GM15510 (cell line): Measurements from ENCODE around the gene G2E3.
A peak's percentile ranks its signal among the peaks of the same experiment; 100 is the strongest.

Experiments
- POLR2A ChIP-seq: IDR thresholded peaks from 3 replicates; pipeline ENCODE4 v1.6.1; 2011; ENCODE audit warnings: borderline replicate concordance; ENCODE audit not compliant: insufficient read length; ENCODE audit errors: extremely low read depth

Gene G2E3

DNA sequence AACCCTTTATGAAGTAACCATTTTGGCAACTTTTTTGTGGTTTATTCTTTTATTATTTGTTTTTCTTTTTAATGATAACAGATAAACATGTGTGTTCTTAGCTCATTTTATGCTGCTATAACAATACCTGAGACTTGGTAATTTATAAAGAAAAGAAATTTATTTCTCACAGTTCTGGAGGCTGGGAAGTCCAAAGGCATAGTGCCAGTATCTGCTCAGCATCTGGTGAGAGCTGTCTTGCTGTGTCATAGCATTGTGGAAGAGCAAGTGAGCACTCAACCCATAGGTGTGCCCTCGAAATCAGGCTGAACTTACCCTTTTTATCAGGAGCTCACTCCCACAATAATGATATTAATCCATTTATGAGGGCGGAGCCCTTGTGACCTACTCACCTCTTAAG, 55.2 kb downstream of the G2E3 start:
- no peak for TF ChIP-seq POLR2A

DNA sequence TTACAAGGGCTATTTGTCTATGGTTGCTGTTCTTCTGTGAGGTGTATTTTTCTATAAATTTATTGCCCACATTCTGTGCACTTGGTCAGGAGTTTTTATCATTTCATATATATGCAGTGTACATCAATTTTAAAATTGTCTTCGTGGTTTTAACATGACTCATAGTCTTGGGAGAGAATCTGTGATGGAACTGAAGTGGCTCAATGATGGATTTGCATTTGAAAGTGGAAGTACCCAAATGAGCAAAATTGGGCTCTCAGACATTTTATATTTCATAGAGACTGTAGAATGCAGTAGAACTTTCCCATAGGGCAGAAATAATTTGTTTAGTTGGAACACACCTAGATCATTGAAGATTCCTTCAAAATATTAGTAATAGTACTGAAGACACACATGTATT, 61.2 kb downstream of the G2E3 start:
- no peak for TF ChIP-seq POLR2A

DNA sequence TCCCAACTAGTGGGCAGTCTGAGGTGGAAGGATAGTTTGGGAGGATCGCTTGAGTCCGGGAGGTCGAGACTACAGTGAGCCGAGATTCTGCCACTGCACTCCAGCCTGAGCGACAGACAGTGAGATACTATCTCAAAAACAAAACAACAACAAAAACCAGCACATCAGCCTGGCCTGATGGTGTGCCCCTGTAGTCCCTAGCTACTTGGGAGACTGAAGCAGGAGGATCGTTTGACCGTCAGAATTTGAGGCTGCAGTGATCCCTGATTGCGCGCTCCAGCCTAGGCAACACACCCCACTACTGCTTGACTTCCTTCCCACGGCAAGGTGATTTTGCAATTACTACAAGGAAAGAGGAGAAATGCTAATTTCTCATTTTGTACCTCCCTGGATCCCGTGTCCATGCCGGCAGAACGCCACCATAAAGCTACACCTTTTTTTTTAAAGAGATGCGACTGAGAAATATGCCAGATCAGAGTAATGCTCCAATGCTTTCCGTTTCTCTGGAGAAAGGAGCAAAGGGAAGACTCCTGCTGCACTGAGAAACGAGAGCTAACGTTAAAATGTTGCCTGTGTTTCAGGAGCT, 62.5 kb downstream of the G2E3 start:
- no peak for TF ChIP-seq POLR2A

DNA sequence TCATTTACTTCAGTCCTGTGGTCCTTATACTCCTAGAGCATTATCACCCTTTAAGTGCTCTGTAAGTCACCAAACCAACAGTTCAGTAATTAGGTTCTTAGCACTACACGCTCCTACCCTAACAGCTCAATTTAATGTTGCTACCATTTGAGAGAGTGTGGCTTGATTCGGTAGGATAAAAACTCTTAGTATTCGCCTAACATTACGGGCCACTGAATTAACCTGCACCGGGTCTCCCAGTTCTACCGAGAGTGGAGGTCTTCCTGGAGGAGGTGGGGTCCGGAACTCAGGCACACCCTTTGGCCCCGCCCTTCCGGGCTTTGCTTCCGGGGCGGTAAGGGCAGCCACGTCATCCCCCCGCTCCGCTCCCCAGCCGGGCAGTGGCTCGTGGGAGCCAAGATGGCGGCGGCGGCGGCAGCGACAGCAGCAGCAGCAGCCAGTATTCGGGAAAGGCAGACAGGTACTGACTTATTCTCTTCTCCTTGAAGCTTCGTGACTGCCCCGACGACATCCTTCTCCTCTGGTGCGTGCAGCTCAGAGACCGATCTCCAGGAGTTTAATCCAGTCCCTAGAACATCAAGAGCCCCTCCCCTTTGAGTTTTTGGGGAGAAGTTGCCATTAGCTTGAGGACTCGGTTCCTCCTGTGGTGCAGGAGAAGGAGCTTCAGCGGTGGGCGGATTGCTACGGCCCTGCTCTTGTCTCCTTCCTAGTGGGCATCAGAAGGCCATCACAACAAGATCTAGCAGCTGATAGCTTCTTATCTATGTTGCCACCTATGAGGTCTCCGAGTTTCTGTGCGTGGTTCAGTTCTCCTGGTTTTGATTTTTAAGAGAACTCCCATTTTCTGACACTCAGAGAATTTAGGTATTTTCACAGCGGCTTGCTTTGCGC, 63.2 kb downstream of the G2E3 start, which contains the start of gene SCFD1:
SCFD1 (plus strand) TSS at position 380 of the 891 bp plus-strand sequence; CDS start at position 400, 20 bp downstream.
- peak; percentile 97 for TF ChIP-seq POLR2A

DNA sequence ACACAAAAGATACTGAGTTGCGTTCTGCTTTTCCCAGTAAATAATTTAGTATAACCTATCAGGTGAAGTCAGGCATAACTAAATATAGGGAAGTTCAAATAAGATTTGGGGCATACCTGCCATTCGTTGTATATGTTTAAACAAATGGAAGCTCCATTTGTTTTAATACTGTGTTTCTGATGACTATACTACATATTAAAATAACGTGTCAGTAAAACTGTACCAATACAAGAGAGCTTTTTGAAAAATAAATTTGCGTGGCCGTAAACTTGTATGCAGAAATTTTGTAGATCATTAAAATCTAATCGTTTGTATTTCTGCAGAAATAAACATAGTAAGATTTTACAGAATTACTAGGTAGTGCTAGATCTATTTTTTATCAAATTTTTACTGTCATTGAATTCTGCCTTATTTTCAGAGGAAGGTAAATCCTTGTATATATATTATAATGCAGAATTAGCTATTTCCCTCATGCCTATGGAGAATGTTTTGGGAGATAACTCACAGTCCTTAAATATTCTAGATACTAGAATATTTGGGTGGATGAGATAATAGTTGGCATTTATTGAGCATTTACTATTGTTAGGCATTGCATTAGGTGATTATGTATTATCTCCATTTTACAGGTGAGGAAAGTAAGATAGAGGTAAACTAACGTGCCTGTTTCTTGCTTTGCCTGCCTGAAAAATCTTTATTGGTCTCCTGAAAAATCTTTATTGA, 64.6 kb downstream of the G2E3 start:
- TF ChIP-seq POLR2A: no peak

DNA sequence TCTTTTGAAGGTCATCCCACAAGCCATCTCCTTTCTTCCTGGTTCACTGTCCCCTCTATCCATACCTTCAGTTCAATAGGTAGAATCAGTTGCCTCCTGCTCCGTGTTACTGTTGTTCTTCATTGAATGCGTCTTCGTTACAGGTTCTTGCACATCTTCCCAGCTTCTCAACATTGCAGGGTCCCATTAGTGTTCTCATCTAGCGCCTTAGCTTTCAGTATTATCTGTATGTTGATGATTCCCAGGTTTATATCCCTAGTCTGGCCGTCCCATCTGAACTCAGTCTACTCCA, 65.1 kb downstream of the G2E3 start:
- no peak for TF ChIP-seq POLR2A

DNA sequence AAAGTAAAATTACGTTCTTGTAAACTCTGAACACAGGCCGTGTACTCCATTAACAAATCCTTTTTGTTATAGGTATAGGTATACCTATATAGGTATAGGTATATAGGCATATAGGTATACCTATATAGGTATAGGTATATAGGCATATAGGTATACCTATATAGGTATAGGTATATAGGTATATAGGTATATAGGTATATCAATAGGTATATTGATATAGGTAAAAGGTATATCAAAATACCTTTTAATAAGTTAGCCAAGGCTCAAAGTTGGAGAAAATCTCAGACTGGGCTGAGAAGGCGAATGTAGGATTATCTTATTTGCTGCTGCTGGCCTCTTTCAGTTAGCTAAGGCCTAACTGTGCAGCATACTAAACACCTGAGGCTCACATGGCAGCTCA, 66.6 kb downstream of the G2E3 start:
- TF ChIP-seq POLR2A: no peak

DNA sequence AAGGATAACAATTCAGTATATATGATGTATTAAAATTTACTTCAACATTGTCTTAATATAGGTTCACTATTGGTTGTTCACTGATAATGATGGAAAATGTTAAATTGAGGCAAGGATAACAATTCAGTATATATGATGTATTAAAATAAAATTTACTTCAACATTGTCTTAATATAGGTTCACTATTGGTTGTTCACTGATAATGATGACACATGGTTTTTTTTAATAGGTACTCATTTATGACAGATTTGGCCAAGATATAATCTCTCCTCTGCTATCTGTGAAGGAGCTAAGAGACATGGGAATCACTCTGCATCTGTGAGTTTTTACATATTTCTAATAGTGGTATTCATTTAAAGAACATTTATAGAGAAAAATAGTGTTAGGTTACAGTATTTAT, 71.3 kb downstream of the G2E3 start:
- no peak for TF ChIP-seq POLR2A

DNA sequence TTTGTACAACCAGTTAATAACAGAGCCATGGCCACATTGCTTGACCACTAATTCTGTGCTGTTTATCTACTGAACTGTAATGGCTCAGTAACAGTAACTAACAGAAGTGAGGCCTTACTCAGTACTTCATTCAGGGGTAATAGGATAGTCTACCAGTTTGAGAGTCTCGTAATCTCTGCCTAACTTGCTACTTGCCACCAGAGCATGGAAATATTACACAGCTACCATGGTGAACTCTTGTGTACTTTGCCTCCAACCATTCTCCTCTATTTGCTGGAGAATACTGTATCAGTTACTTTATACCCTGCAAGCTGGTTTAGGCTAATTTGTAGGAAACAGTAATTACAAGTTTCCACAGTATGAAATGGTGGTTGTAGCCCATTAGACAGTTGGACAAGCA, 73.8 kb downstream of the G2E3 start:
- no peak for TF ChIP-seq POLR2A

DNA sequence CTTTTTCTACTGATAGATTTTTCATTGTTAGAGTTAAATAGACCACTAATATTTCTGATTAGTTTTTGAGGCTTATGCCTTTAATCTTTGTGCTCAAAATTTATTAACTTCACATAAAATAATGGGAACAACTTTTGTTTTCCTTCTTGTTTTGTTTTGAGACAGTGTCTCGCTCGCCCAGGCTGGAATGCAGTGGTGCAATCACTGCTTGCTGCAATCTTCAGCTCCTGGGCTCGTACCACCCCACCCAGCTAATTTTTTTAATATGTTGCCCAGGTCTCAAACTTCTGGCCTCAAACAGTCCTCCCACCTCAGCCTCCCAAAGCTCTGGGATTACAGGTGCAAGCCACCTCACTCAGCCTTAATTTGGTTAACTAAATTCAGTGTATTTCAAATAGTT, 80.0 kb downstream of the G2E3 start:
- no peak for TF ChIP-seq POLR2A

DNA sequence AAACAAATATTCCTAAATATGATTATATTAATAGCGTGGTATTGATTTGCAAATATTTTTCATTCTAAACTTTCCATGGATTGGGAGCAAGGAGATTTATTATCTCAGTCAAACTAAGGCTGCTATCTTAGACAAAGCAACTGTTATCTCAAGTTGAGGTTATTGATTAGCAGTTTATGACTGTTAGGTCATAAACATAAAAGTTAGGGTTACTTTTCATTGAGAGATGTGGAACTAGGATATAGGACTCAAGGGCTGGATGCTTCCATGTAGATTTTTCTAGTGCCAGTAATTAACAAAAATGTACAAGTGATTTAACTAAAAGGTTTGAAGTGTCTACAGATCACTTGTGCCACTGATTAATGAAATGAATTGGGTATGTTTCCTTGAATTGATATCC, 82.2 kb downstream of the G2E3 start:
- TF ChIP-seq POLR2A: no peak

DNA sequence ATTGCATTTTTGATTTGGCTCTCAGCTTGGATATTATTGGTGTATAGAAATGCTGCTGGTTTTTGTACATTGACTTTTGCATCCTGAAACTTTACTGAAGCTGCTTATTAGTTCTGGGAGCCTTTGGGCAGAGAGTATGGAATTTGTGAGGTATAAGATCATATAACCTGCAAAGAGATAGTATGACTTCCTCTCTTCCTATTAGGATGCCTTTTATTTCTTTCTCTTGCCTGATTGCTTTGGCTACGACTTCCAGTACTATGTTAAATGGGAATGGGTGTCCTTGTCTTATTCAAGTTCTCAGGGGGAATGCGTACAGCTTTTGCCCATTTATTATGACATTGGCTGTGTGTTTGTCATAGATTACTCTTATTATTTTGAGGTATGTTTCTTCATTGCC, 86.6 kb downstream of the G2E3 start:
- no peak for TF ChIP-seq POLR2A

DNA sequence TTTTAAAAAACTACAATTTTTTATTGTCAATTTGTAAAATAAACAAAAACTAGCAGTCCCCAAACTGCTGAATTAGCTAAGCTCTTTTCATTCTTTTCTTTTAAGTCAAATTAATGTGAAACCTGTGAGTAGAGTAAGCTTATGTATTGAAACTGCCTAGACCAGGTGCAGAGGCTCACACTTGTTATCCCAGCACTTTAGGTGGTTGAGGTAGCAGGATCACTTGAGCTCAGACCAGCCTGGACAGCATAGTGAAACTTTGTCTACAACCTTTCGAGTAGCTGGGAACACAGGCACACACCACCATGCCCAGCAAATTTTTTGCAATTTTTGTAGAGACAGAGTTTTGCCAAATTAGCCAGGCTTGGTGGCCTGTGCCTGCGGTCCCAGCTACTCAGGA, 89.5 kb downstream of the G2E3 start:
- TF ChIP-seq POLR2A: no peak

DNA sequence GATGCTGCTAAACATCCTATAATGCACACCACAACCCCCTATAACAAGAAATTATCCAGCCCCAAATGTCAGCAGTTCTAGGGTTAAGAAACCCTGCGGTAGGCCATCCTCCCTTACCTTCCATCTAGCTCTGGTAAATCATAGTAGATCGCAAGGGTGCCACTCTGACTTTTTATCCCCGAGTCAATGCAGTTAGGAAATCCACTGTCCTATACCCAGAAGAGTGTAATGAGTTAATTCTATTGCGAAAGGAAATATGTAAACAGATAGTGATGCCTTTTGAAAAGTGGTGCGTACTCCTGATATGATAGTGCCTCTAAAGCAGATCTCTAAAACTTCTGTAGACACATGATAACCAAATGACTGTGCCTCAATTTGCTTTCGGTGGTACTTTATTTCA, 93.0 kb downstream of the G2E3 start:
- no peak for TF ChIP-seq POLR2A

DNA sequence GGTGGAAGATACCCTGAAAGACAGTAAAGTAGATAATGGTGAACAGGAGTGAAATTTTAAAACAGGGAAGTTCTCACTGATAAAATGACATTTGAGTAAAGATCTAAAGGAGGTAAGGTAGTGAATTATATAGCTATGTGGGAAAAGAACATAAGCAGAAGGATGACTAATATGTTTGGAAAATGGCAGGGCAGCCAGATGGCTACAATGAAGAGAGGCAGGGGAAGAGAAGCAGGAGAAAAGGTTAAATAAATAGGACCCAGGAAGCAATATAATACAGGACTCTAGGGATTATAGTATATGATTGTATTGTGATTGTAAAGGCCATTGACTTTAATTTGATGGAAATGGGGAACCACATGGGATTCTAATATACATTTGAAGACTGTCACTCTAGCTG, 96.2 kb downstream of the G2E3 start:
- TF ChIP-seq POLR2A: no peak

DNA sequence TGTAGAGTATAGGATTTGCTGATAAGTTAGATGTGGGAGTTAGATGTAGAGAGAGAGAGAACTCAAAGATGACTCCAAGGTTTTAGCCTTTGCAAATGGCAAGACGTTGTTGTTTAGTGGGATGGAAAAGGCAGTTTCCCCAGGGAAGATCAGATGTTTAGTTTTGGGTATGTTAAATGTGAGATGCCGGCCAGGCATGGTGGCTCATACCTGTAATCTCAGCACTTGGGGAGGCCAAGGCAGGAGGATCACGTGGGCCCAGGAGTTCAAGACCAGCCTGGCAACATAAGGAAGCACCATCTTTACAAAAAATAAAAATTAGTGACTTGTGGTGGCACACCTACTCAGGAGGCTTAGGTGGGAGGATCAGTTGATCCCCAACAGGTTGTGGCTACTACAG, 96.7 kb downstream of the G2E3 start:
- no peak for TF ChIP-seq POLR2A
